GM12872 (cell line): ENCODE results near the gene GHDC.

ENCODE experiments used
- CTCF ChIP-seq: IDR thresholded peaks from 3 replicates; pipeline ENCODE4 v1.5.1; 2011; ENCODE audit warnings: low read depth, mild to moderate bottlenecking, low read length, moderate library complexity; ENCODE audit not compliant: insufficient read depth

The GHDC gene

GRCh38 chr17:42181851-42182207 lies 12.5 kb downstream of the GHDC start:
- no peak for TF ChIP-seq CTCF

GRCh38 chr17:42180922-42181850 lies 13.1 kb downstream of the GHDC start, which contains the start of gene KCNH4:
Gene KCNH4, minus strand, starts transcription at chr17:42181142. Its CDS starts 197 bp downstream, at chr17:42180945.
- TF ChIP-seq CTCF = peak; percentile 84

GRCh38 chr17:42180411-42180921 lies 13.8 kb downstream of the GHDC start:
- TF ChIP-seq CTCF = no peak

GRCh38 chr17:42179911-42180410 lies 14.3 kb downstream of the GHDC start:
- no peak for TF ChIP-seq CTCF

- no peak for TF ChIP-seq CTCF
These were observed 15.0 kb downstream of the GHDC start for GRCh38 chr17:42179335-42179734.

- no peak for TF ChIP-seq CTCF
These were observed 15.5 kb downstream of the GHDC start for GRCh38 chr17:42178817-42179216.

- TF ChIP-seq CTCF = no peak
These were observed 16.6 kb downstream of the GHDC start for GRCh38 chr17:42177684-42178083.
